ENCODE results near the gene ELAVL3.

The ELAVL3 gene

GRCh38 chr19:11401808-11402543, 78.9 kb downstream of the ELAVL3 start:
- Histone ChIP-seq H3K9me3 (ENCODE audit: control insufficient read depth in 2 of 2, low read length in 2 of 2) (no peaks in the 10 kb centered on the region), H3K9ac (ENCODE audit: low read length in 2 of 2) (no peak overlapping the region), H3K4me1 (ENCODE audit: control insufficient read depth, insufficient read depth, low read length) (peaks cover 4% of the 10 kb centered on the region), H3K27me3 (ENCODE audit: control insufficient read depth in 1 of 2, insufficient read depth in 2 of 2, low read length in 2 of 2) (peaks cover 3 to 7% of the 10 kb centered on the region in 2 donors), H3K4me3 (ENCODE audit: low read length in 2 of 2) (no peak overlapping the region), H3K36me3 (ENCODE audit: control insufficient read depth in 2 of 2, insufficient read depth in 2 of 2, low read length in 2 of 2) (no peaks in the 10 kb centered on the region), H3K27ac (ENCODE audit: low read length) (no peak overlapping the region)

Measured in stomach smooth muscle (tissue), 2 donors.